Measurements from ENCODE around the gene ASCC1.
"Not testable (repeated sequence)": the region's sequence is repeated elsewhere in the genome, so short reads cannot be mapped to it uniquely, and the experiment has no call there.

DNA sequence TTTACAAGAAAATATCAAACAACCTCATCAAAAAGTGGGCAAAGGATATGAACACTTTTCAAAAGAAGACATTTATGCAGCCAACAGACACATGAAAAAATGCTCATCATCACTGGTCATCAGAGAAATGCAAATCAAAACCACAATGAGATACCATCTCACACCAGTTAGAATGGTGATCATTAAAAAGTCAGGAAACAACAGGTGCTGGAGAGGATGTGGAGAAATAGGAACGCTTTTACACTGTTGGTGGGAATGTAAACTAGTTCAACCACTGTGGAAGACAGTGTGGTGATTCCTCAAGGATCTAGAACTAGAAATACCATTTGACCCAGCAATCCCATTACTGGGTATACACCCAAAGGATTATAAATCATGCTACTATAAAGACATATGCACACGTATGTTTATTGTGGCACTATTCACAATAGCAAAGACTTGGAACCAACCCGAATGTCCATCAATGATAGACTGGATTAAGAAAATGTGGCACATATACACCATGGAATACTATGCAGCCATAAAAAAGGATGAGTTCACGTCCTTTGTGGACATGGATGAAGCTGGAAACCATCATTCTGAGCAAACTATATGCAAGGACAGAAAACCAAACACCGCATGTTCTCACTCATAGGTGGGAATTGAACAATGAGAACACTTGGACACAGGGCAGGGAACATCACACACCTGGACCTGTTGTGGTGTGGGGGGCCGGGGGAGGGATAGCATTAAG lies 65.2 kb downstream of the ASCC1 start:
- TF ChIP-seq POLR2A, POLR2AphosphoS5 (IDR thresholded peaks at IDR 0.05): not testable (repeated sequence)
- TF ChIP-seq, protein P1, sequence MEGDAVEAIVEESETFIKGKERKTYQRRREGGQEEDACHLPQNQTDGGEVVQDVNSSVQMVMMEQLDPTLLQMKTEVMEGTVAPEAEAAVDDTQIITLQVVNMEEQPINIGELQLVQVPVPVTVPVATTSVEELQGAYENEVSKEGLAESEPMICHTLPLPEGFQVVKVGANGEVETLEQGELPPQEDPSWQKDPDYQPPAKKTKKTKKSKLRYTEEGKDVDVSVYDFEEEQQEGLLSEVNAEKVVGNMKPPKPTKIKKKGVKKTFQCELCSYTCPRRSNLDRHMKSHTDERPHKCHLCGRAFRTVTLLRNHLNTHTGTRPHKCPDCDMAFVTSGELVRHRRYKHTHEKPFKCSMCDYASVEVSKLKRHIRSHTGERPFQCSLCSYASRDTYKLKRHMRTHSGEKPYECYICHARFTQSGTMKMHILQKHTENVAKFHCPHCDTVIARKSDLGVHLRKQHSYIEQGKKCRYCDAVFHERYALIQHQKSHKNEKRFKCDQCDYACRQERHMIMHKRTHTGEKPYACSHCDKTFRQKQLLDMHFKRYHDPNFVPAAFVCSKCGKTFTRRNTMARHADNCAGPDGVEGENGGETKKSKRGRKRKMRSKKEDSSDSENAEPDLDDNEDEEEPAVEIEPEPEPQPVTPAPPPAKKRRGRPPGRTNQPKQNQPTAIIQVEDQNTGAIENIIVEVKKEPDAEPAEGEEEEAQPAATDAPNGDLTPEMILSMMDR (IDR thresholded peaks at IDR 0.05): not testable (repeated sequence)

All from sigmoid colon (tissue), 4 donors.